NAMALWA (cell line): ENCODE results near the gene UGGT2.
"Not testable (repeated sequence)": the region's sequence is repeated elsewhere in the genome, so short reads cannot be mapped to it uniquely, and the experiment has no call there.

ENCODE experiments used
- DNase-seq: peaks from one replicate; pipeline ENCODE4 v3.0.0-alpha.2; 2015; ENCODE audit warnings: low spot score

UGGT2 gene

DNA sequence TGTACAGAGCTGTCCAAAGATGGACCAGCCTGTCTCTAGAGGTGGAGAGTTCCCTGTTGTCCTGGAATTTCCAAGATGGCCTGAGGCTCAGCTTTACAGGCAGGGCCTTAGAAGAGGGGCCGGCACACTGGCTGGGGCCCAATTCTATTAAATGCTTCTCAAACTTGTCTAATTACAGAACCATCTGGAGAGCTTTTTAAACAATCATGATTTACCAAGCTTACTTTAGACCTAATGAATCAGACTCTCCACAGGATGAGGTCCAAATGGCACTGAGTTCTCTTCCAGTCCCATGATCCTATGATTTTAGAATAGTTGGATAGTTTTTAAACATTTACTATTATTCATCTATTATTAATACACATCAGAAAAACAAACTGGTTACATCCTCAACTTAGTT lies 252.8 kb downstream of the UGGT2 start:
- no peak for DNase-seq

DNA sequence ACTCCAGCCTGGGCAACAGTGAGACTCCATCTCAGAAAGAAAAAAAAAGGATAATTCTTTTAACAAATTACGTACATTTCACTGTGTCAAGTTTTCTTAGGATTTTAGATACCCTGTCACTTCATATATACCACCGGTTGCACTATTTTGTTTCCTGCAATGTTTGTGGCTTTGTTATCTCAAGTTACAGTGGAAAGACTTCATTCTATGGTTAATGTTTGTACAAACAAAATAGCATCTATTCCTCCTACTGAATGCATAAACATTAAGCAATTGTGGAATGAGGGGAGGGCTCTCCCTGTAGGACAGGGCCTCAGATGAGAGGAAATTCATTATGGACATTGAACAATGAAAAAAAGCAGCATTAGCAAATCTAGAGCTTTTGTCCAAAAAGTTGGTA lies 256.2 kb downstream of the UGGT2 start:
- DNase-seq = no peak

- no peak for DNase-seq
These were observed 259.4 kb downstream of the UGGT2 start for GRCh38 chr13:95793781-95794180.

DNA sequence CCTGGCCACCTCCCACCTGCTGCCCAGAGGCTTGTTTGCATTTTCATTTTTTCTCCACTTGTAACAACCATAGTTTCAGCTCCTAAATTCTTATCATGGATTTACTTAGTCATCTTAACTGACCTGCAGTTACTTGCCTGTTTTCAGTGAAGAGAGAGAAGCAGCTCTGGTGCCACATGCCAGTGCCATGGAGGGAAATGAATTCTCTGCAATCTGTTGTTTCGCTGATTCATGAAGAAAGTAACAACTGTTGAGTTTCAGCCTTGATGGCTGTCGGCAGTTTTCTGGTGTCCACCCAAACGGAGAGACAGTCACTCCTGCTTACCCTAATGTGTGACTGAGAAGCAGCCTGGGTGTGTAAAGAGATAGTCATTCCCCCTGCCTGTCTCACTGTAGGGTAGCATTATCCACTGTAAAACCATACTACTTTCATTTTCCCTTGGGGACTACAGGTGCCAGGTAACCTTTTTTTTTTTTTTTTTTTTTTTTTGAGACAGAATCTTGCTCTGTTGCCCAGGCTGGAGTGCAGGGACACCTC lies 260.1 kb downstream of the UGGT2 start:
- no peak for DNase-seq

DNA sequence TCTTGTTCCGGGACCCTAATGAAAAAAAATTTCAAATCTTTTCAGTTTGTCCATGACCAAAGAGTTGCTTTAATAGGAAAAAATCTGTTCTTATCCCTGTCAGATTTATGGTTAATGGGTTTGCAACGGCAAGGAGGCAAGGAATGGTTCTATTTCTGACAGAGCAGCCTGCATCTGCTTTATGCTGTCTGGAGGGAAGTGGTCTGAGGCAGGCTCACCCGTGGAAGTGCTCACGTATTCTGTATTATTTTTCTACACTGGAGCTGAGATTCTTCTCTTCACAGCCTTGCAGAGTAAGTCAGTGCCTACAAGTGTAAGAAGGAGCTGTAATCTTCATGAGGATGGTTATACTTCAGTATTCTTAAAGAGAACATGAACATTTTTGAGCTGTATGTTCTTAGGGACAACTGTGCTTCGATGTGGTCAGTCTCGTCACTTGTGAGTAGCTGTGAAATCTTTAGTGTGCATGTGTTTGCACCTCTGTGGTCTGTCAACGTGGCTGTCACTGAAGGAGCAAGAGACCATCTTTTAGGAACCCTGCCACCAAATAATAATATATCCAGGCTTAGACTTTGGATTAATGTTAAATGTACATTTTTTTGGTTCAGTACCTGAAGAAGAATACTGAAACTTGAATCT lies 262.0 kb downstream of the UGGT2 start:
- no peak for DNase-seq

DNA sequence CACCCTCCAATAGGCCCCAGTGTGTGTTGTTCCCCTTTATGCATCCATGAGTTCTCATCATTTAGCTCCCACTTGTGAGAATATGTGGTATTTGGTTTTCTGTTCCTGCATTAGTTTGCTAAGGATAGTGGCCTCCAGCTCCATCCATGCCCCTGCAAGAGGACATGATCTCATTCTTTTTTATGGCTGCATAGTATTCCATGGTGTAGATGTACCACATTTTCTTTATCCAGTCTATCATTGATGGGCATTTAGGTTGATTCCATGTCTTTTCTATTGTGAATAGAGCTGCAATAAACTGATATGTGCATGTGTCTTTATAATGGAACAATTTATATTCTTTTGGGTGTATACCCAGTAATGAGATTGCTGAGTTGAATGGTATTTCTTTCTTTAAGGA lies 263.9 kb downstream of the UGGT2 start:
- not testable (repeated sequence) for DNase-seq

DNA sequence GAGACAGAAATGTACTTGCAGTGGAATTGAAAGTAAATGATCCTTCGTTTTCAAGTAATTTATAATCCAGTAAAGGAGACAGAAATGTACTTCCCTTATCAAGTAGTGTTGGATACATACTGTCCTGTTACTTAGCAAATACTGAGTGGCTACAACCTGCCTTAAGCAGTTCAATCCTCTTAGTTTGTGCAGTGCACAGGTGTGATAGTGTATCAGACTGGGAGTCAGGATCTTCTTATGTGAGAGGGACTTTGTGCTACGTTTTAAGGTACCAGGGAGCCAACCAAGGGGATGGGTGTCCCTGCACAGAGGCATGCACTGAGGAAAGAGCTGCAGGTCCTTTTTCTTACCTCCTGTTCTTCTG lies 265.1 kb downstream of the UGGT2 start:
- DNase-seq = no peak

GRCh38 chr13:95787356-95788099 lies 265.7 kb downstream of the UGGT2 start:
- no peak for DNase-seq

GRCh38 chr13:95784900-95785290 lies 268.3 kb downstream of the UGGT2 start:
- DNase-seq = no peak

DNA sequence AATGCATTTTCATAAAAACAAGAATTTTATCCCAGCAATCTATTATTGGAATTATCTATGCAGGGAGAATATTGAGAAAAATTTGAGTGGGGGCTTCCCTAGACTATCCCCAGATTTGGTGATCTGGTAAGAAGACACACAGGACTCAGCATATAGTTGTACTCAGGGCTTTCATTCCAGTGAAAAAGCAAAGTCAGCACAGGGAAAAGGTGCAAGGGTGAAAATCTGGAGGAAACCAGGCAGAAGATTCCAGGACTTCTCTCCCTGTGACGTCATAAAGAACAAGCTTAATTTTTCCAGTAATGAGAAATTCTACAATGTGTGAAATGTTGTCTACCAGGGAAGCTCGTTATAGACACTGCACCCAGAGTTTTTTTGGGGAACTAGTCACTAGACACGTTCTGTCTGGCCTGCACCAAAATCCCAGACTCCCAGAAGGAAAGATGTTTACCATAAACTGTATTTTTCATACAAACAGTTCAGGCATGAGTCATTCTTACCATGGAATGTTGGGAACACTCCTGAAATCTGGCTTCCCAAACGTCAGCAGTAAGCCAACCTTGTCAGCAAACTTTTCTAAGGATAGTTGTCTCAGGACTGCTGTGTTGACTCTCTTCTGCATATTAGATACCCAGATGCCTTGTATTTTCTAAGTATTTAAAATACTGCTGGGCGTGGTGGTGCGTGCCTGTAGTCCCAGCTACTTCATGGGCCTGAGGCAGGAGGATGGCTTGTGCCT lies 268.9 kb downstream of the UGGT2 start:
- DNase-seq = no peak

DNA sequence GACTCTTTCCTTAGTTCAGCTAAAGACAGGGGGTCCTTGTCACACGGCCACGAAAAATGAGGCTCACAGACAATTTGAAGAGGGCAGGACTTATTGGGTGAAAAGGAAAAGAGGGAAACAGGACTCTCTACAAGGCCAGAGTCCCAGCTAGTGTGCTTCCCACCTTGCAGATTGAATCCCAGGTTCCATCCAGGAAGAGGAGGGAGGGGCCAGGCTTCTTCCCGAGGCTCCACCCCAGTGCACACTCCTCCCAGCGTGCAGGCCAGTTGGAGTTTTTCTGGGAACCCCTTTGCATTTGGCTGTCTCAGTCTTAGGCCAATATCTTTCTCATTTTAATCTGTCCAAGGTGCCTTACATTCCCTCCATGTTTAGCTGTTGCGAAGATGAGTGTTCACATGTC lies 269.5 kb downstream of the UGGT2 start:
- DNase-seq = no peak

GRCh38 chr13:95781940-95782339 lies 271.3 kb downstream of the UGGT2 start:
- not testable (repeated sequence) for DNase-seq

- DNase-seq = no peak
These were observed 272.2 kb downstream of the UGGT2 start for GRCh38 chr13:95781016-95781415.

DNA sequence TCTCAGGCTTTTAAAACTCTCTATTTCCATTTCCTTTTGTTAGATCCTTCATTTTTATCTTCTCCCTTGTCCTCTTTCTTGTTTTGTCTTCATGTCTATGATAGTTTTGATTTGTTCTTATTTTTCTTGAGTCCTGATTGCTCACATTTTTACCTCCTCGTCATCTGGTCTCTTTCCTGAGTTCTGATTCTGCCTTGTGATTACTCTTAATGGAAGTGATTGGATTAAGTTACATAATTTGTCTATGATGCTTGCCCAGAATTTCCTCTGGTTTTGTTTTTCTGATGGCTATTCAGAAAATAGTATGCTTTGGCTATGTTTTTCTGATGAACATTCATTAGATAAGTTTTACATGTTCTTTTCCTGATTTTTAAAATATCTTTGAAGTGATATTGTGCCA lies 273.7 kb downstream of the UGGT2 start:
- no peak for DNase-seq

- no peak for DNase-seq
These were observed 281.3 kb downstream of the UGGT2 start for GRCh38 chr13:95771905-95772304.

GRCh38 chr13:95763601-95764000 lies 289.6 kb downstream of the UGGT2 start:
- DNase-seq = no peak

- not testable (repeated sequence) for DNase-seq
These were observed 290.6 kb downstream of the UGGT2 start for GRCh38 chr13:95762626-95763025.

GRCh38 chr13:95756072-95756471 lies 297.1 kb downstream of the UGGT2 start:
- DNase-seq = no peak

DNA sequence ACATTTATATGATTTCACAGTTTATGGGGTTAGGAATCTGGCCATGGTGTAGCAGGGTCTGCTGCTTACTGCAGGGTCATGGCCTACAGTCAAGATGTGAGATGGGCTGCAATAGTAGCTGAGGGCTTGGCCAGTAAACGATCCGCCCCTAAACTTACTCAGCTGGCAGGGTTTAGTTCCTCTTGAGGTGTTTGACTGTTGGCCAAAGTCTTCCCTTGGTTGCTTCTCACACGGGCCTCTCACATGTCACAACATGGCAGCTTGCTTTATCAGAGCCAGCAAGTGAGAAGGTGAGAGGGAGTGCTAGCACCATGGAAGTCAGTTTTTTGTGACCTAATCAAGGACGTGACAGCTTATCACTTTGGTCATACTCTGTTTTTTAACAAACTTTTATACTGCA lies 299.1 kb downstream of the UGGT2 start:
- DNase-seq = no peak

DNA sequence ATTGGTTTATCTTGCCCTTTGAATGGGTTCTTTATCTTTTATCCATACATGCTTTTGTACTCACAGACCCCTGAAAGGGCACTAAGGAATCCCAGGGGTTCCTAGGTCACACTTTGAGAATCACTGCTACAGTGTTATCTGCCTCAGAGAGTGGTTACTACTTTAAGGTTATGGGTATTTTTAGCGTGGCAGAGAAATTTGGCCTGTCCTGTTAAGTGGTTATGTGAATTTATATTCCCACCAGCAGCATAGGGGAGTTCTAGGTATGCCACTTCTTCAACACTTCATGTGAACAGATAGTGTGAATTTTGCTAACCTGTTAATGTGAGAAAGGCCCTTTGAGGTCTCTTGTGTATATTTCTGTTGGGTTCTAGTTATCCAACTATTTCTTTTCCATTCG lies 300.5 kb downstream of the UGGT2 start:
- DNase-seq = no peak
